Measurements from ENCODE around the gene MLXIPL.
"Not testable (repeated sequence)": the region's sequence is repeated elsewhere in the genome, so short reads cannot be mapped to it uniquely, and the experiment has no call there.

The MLXIPL gene

DNA sequence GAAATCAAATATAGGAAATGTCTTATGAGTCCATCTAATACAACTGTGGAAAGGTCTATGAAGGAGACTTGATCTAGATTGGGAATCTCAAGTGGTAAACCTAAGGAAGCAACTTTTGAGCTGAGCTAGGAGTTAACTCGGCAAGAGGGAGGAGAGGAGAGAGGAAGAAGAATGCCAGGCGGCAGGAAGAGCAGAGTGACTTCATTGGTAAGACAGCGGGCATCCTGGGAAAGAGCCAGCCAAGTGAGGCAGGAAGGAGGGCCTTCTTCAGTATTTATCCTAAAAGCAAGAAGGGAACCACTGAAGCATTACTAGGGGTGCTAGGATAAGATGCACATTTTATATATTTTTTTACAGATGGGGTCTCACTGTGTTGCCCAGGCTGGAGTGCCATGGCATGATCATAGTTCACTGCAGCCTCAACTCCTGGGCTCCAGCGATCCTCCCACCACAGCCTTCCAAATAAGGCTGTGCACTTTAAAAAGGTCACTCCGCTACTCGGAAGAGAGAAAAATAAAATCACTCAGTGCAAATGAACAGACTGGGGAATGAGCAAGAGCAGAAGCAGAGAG lies 68.8 kb downstream of the MLXIPL start:
- DNase-seq (ENCODE audit: low read depth), result no peak

DNA sequence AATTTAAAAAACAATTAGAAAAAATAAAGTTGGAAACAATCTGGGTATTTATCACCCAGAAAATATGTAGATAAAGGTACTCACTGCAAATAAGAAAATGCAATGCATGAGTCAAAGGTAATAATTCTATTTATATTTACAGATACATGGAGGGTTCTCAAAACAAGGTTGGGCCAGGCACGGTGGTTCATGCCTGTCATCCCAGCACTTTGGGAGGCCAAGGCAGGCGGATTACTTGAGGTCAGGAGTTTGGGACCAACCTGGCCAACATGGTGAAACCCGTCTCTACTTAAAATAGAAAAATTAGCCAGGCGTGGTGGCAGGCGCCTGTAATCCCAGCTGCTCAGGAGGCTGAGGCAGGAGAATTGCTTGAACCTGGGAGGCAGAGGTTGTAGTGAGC lies 74.2 kb downstream of the MLXIPL start:
- not testable (repeated sequence) for DNase-seq (ENCODE audit: low read depth)

DNA sequence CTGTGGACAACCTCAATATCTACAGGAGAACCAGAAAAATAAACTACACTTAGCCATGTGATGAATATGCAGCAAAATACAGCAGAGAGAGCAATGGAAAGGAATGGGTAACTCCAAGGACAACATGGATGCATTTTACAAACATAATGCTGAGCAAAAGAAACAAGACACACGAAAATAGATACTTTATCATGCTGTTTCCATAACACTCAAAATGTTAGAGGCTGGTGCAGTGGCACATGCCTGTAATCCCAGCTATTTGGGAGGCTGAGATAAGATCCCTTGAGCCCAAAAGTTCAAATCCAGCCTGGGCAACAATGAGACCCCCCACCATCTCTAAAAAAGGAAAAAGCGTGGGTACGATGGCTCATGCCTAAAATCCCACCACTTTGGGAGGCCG lies 75.1 kb downstream of the MLXIPL start:
- no peak for DNase-seq (ENCODE audit: low read depth)

DNA sequence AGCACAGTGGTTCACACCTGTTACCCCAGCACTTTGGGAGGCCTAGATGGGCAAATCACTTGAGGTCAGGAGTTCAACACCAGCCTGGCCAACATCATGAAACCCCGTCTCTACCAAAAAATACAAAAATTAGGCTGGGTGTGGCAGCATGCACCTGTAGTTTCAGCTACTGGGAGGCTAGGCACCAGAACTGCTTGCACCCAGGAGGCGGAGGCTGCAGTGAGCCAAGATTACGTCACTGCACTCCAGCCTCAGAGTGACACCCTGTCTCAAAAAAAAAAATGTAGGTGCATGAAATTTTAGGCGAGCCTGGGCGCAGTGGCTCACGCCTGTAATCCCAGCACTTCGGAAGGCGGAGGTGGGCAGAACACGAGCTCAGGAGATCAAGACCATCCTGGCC lies 76.5 kb downstream of the MLXIPL start:
- no peak for DNase-seq (ENCODE audit: low read depth)

DNA sequence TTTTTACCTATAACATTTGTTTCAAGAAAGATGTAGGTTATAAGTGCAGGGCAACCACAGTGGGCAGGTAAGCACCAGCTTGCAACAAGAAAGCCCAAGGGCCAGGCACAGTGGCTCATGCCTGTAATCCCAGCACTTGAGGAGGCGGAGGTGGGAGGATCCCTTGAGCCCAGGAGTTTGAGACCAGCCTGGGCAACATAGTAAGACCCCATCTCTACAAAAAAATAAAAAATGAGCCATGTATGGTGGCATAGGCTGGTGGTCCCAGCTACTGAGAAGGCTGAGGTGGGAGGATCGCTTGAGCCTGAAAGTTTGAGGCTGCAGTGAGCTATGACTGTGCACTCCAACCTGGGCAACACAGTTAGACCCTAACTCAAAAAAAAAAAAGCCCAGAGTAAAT lies 79.6 kb downstream of the MLXIPL start:
- DNase-seq (ENCODE audit: low read depth), result no peak
